ENCODE data around the gene FAM170B. TPM values are rescaled to one million over a fixed set of nuclear protein-coding genes. Genes with fewer than 3 reads are reported as not detected.

The FAM170B gene
- total RNA-seq, 2 donors from 2014 or later, result not detected

DNA sequence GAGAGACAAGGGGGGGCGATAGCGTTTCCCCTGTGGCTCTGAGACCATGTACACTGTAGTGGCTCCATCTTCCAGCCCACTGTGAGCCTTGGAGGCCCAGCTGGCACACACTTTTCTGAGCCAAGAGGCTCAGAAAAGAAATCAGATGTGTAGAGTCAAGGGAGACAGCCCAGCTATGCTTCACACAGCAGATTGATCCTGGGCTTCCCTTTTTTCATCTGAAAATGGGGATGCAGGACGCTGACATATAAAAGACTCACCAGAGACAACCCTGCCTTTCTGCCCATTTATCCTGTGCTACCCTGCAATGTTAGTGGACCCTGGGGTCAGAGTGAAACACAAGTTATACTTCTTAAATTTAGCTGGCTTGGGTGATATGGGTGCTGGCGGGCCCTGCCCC is 40.0 kb upstream of the FAM170B start:
- H3K36me3 Mint-ChIP-seq (ENCODE audit: low read depth), result peaks cover 2% of the 10 kb centered on the region
- peak overlapping the region; percentile 91 for H3K27ac Mint-ChIP-seq
- no peak overlapping the region for H3K4me3 Mint-ChIP-seq
- H3K27me3 Mint-ChIP-seq, result no peaks in the 10 kb centered on the region
- DNase-seq (no peak), ATAC-seq (no peak)
- H3K9me3 ChIP-seq (ENCODE audit: control insufficient read depth, low read length, poor library complexity, severe bottlenecking), result no peaks in the 10 kb centered on the region
- H3K4me1 Mint-ChIP-seq, result peaks cover 44% of the 10 kb centered on the region

DNA sequence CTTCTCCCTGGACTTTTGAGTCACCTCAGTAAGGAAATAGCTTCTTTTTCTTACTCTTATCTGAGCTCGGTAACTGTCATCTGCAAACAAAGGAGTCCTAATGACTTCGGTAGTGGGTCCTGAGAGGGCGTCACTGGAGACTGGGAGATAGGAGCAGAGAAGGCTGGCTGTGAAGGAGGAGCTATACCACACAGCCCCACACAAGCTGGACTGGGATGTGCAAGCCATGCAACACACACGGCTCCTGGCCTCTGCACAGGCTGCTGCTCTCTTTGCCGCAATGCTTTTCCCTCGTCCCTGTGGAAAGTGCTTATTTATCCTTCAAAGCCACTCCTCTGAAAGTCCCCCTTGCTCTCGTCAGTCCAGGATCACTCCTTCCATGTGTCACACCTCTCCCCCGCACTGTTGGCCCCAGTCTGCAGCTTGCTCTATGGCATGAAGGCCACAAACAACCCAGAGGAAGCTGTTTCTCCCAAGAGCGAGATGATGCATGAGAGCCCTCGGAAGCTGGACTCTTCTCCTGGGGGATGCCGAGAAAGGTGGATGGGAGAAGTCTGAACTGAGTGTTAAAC is 39.5 kb upstream of the FAM170B start:
- ATAC-seq (no peak), DNase-seq (no peak)
- Mint-ChIP-seq H3K36me3 (ENCODE audit: low read depth) (peaks cover 4% of the 10 kb centered on the region), H3K27ac (peak overlapping the region; percentile 91), H3K27me3 (no peaks in the 10 kb centered on the region), H3K4me1 (peaks cover 43% of the 10 kb centered on the region), H3K4me3 (no peak overlapping the region)
- H3K9me3 ChIP-seq (ENCODE audit: control insufficient read depth, low read length, poor library complexity, severe bottlenecking), result no peaks in the 10 kb centered on the region

DNA sequence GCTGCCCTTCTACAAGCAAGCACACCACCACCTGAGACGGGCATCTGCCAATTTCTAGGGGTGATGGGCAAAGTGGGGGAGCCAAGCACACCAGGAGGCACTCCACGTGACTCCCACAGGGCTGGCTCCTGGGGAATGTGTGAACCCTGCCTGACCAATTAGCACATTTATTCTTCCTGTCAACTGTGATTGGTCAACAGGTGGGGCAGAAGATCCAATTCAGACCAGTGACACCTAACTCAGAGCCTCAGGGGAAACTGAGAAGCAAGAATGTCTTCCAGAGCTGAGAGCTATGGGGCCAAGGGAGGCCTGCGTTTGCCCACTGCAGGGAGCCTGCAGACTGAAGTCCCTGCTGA is 38.9 kb upstream of the FAM170B start:
- no peaks in the 10 kb centered on the region for H3K27me3 Mint-ChIP-seq
- DNase-seq (no peak), ATAC-seq (no peak)
- peaks cover 41% of the 10 kb centered on the region for H3K4me1 Mint-ChIP-seq
- H3K36me3 Mint-ChIP-seq (ENCODE audit: low read depth), result peaks cover 5% of the 10 kb centered on the region
- no peak overlapping the region for H3K27ac Mint-ChIP-seq
- no peaks in the 10 kb centered on the region for H3K9me3 ChIP-seq (ENCODE audit: control insufficient read depth, low read length, poor library complexity, severe bottlenecking)
- no peak overlapping the region for H3K4me3 Mint-ChIP-seq

DNA sequence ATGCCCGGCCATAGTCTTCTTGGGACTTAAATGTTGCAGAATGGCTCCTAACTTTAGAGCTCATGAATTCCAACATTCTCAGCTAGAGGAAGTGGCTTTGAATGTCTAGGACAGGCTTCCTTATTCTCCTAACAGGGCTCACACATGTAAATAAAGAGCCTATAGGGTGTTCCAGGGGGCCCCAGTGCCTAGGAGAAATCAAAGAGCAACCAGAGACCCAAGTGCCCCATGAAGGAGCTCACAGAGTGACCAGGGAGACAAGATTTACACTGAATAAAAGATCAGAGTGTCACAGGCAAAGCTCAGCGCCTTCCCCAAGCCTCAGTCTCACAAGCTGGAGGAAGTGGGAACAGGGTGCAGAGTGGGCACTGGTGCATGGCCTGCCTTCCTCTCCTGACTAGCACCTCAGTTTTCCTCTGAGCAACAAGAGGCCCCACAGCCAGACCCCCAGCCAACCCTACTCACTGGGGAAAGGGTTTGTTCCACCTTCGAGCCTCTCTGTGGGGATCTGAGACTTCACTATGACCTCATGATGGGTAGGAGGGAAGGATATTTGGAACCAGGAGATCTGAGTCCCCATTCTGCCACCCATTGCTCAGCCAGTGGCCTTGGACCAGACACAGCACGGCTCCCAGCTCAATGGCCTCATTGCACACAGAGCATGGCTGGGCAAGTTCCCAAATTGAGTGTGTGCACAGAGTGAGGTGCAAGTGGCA is 38.4 kb upstream of the FAM170B start:
- peaks cover 37% of the 10 kb centered on the region for H3K4me1 Mint-ChIP-seq
- H3K27me3 Mint-ChIP-seq, result no peaks in the 10 kb centered on the region
- H3K9me3 ChIP-seq (ENCODE audit: control insufficient read depth, low read length, poor library complexity, severe bottlenecking), result no peaks in the 10 kb centered on the region
- H3K4me3 Mint-ChIP-seq, result no peak overlapping the region
- no peak for DNase-seq
- peak overlapping the region; percentile 8 for H3K27ac Mint-ChIP-seq
- no peak for ATAC-seq
- peaks cover 5% of the 10 kb centered on the region for H3K36me3 Mint-ChIP-seq (ENCODE audit: low read depth)

DNA sequence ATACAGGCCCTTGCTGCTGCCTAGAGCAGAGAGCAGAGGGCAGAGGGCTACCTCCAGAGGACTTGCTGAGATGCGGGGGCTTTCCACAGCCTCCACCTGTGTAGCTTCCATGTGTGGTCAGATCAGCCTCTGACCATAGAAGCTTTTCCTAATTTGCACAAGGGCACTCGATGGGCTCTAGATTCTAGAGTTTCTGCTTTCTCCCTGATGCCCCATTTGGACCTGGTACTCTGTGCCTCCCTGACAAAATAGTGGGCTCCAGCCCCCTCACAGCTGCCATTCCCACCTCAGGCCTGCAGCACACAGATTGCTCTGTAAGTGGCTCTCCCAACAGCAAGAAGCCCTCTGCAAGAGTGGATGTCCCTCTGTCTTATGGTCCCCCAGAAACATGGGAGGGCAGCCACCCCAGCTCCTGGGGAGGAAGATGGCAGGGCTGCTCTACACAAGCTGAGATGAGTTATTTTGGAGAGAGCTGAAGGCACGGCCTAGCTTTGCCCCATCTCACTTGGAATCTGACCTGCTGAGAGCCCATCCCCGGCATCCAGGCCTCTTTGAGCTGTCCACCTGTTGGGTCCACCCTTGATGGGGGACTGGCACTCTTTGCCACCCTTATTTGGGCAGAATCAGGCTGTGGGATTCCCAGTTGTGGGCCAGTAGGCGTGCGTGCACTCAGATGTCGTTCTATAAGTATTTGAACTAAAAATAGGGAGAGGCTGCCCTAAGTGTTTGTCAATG is 37.7 kb upstream of the FAM170B start:
- DNase-seq, result no peak
- Mint-ChIP-seq H3K4me3 (no peak overlapping the region), H3K27ac (peak overlapping the region; percentile 8)

DNA sequence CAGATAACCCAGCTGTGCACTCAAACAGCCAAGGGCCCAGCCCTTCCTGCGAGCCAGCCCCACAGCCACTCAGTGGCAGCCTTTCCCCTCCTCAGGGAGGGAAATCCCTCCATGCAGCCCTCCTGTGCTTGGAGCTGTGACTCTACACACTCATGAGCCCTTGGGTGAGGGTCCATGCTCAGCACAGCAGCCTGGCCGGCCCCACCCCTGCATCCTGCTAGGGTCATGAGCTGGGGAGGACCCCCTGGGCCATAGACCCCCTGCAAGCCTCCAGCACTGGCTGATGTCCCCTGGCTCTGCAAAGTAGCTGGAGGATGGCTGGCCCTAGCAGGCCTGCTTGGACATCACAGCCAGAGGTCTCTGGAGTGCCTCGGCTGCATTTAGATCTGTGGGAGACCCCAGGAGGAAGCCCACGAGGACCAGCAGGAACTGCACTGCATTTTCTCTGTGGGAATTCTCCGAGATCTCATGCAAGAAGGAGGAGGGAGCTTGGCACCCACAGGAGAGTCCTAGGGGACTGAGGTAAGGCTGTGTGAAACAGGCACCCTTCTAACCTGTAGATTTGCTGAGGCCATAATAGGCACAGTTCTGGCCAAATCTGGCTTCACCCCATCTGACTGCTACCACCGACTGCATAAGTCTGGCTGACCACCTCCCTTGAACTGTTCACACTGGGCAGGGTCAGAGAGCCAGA is 37.0 kb upstream of the FAM170B start:
- Mint-ChIP-seq H3K36me3 (ENCODE audit: low read depth) (peaks cover 8% of the 10 kb centered on the region), H3K4me1 (peaks cover 26% of the 10 kb centered on the region), H3K27me3 (no peaks in the 10 kb centered on the region), H3K4me3 (no peak overlapping the region), H3K27ac (no peak overlapping the region)
- no peak for ATAC-seq
- H3K9me3 ChIP-seq (ENCODE audit: control insufficient read depth, low read length, poor library complexity, severe bottlenecking), result no peaks in the 10 kb centered on the region
- DNase-seq, result no peak

More for the DNA sequence above, 37.7 kb upstream of the FAM170B start:
- peaks cover 6% of the 10 kb centered on the region for H3K36me3 Mint-ChIP-seq (ENCODE audit: low read depth)
- no peaks in the 10 kb centered on the region for H3K27me3 Mint-ChIP-seq
- ATAC-seq, result no peak
- H3K4me1 Mint-ChIP-seq, result peaks cover 30% of the 10 kb centered on the region
- no peaks in the 10 kb centered on the region for H3K9me3 ChIP-seq (ENCODE audit: control insufficient read depth, low read length, poor library complexity, severe bottlenecking)

GRCh38 chr10:49169776-49170175 is 36.0 kb upstream of the FAM170B start:
- H3K27ac Mint-ChIP-seq, result peak overlapping the region; percentile 68
- no peak for DNase-seq
- no peaks in the 10 kb centered on the region for H3K27me3 Mint-ChIP-seq
- no peaks in the 10 kb centered on the region for H3K9me3 ChIP-seq (ENCODE audit: control insufficient read depth, low read length, poor library complexity, severe bottlenecking)
- ATAC-seq, result no peak
- peaks cover 6% of the 10 kb centered on the region for H3K36me3 Mint-ChIP-seq (ENCODE audit: low read depth)
- H3K4me1 Mint-ChIP-seq, result peaks cover 25% of the 10 kb centered on the region
- no peak overlapping the region for H3K4me3 Mint-ChIP-seq

GRCh38 chr10:49168831-49169500 is 35.1 kb upstream of the FAM170B start:
- no peaks in the 10 kb centered on the region for H3K27me3 Mint-ChIP-seq
- ATAC-seq, result no peak

GRCh38 chr10:49168171-49168540 is 34.3 kb upstream of the FAM170B start:
- H3K9me3 ChIP-seq (ENCODE audit: control insufficient read depth, low read length, poor library complexity, severe bottlenecking), result no peaks in the 10 kb centered on the region
- Mint-ChIP-seq H3K4me1 (peaks cover 25% of the 10 kb centered on the region), H3K27ac (peak overlapping the region; percentile 68), H3K27me3 (no peaks in the 10 kb centered on the region), H3K4me3 (no peak overlapping the region), H3K36me3 (ENCODE audit: low read depth) (peaks cover 6% of the 10 kb centered on the region)
- no peak for DNase-seq
- no peak for ATAC-seq

More at GRCh38 chr10:49168831-49169500, 35.1 kb upstream of the FAM170B start:
- no peaks in the 10 kb centered on the region for H3K9me3 ChIP-seq (ENCODE audit: control insufficient read depth, low read length, poor library complexity, severe bottlenecking)
- peaks cover 29% of the 10 kb centered on the region for H3K4me1 Mint-ChIP-seq
- no peak for DNase-seq
- H3K4me3 Mint-ChIP-seq, result no peak overlapping the region
- H3K27ac Mint-ChIP-seq, result peak overlapping the region; percentile 68
- peaks cover 6% of the 10 kb centered on the region for H3K36me3 Mint-ChIP-seq (ENCODE audit: low read depth)

DNA sequence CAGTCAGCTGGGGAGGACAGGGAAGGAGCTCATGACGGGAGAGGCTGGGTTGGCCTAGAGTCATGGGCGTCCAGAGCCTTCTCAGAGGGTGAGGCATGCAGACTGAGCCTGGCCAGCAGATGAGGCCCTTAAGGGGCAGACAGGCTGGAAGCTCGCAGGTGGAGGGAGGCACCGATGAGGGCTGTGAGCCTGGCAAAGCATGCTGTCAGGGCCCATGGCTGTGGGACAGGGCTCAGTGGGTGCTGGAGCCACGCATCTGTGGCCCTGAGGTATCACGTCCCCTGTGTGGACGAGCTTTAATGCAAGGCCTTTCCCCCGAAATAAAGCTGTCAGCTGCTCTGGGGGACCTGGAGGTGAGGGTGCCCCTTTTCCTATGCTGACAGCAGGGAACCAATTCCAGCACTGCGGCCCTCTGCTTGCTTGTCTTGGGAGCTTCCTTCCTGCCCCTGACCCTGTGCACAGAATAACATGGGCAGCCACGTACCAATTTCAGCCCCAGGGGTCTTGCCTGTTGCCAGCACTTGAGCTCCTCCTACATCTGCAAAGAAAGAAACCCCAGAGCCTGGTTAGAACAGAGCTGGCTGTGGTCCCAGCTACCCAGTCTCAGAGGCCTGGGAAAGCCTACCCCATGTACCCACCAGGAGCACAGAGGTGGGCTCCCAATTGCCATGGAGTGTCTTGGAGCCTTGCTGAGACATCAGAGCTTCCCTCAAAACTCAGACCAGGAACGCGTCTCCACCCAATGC is 33.8 kb upstream of the FAM170B start:
- no peak for ATAC-seq
- H3K27me3 Mint-ChIP-seq, result no peaks in the 10 kb centered on the region
- no peaks in the 10 kb centered on the region for H3K9me3 ChIP-seq (ENCODE audit: control insufficient read depth, low read length, poor library complexity, severe bottlenecking)
- H3K36me3 Mint-ChIP-seq (ENCODE audit: low read depth), result peaks cover 6% of the 10 kb centered on the region
- H3K4me3 Mint-ChIP-seq, result no peak overlapping the region
- peaks cover 26% of the 10 kb centered on the region for H3K4me1 Mint-ChIP-seq
- DNase-seq, result no peak
- H3K27ac Mint-ChIP-seq, result peak overlapping the region; percentile 68

- Mint-ChIP-seq H3K4me3 (no peak overlapping the region), H3K27ac (peak overlapping the region; percentile 68), H3K36me3 (ENCODE audit: low read depth) (peaks cover 13% of the 10 kb centered on the region), H3K27me3 (no peaks in the 10 kb centered on the region), H3K4me1 (peaks cover 29% of the 10 kb centered on the region)
- DNase-seq, result no peak
- no peaks in the 10 kb centered on the region for H3K9me3 ChIP-seq (ENCODE audit: control insufficient read depth, low read length, poor library complexity, severe bottlenecking)
- no peak for ATAC-seq
These were observed 32.9 kb upstream of the FAM170B start for GRCh38 chr10:49166484-49167400.
